GM06990 (cell line): ENCODE data around the gene ADAP1.

Source experiments
- DNase-seq: peaks from one replicate; pipeline ENCODE4 v3.0.0-alpha.2; 2011; ENCODE audit not compliant: insufficient read length; ENCODE audit errors: extremely low read depth
- H3K27me3 ChIP-seq: replicated peaks from 2 replicates; pipeline ENCODE4 v1.6.0; 2011; ENCODE audit warnings: low read length; ENCODE audit not compliant: control insufficient read depth, insufficient read depth
- H3K36me3 ChIP-seq: 2 replicates; pipeline ENCODE4 v1.5.1; 2011; ENCODE audit warnings: low read length; ENCODE audit not compliant: control insufficient read depth, insufficient read depth
- H3K4me3 ChIP-seq: replicated peaks from 2 replicates; pipeline ENCODE4 v1.5.1; 2011; ENCODE audit warnings: low read depth, mild to moderate bottlenecking, control low read depth, low read length
- TF ChIP-seq, protein P1 (sequence below): IDR thresholded peaks from 2 replicates; pipeline ENCODE4 v1.5.1; 2011; ENCODE audit warnings: low read length, control low read depth, mild to moderate bottlenecking, inconsistent platforms; ENCODE audit not compliant: insufficient read depth, poor library complexity, severe bottlenecking

The ADAP1 gene

DNA sequence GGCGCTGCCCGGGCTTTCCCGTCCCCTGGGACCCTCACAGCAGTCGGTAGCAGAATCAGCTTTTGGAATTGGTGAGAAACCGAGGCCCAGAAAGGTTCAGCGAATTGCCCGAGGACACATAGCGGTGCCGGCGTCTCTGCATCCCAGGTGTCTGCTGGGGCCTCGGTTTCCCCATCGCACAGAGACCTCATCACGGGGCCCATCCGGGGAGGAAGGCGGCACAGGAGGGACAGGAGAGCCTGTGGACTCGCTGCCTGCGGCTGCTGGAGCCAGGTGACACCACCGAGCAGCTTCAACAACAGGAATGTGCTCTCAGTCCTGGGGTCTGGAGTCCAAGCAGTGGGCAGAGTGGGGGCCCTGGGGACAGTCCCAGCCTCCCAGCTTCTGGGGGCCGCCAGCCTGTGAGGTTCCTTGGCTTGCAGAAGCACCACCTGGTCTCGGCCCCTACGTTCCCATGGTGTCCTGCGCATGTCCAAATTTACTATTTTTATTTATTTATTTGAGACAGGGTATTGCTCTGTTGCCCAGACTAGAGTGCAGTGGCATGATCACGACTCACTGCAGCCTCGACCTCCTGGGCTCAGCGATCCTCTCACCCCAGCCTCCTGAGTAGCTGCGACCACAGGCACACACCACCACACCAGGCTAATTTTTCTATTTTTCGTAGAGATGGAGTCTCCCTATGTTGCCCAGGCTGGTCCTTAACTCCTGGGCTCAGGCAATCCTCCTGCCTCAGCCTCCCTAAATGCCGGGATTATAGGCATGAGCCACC lies 21.4 kb upstream of the ADAP1 start:
- no peak for DNase-seq
- H3K36me3 ChIP-seq, result peaks cover 5% of the 10 kb centered on the region
- TF ChIP-seq, protein P1, sequence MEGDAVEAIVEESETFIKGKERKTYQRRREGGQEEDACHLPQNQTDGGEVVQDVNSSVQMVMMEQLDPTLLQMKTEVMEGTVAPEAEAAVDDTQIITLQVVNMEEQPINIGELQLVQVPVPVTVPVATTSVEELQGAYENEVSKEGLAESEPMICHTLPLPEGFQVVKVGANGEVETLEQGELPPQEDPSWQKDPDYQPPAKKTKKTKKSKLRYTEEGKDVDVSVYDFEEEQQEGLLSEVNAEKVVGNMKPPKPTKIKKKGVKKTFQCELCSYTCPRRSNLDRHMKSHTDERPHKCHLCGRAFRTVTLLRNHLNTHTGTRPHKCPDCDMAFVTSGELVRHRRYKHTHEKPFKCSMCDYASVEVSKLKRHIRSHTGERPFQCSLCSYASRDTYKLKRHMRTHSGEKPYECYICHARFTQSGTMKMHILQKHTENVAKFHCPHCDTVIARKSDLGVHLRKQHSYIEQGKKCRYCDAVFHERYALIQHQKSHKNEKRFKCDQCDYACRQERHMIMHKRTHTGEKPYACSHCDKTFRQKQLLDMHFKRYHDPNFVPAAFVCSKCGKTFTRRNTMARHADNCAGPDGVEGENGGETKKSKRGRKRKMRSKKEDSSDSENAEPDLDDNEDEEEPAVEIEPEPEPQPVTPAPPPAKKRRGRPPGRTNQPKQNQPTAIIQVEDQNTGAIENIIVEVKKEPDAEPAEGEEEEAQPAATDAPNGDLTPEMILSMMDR, result no peak
- H3K4me3 ChIP-seq, result no peak overlapping the region; the same call in 1 of the 2 replicates
- no peaks in the 10 kb centered on the region for H3K27me3 ChIP-seq

DNA sequence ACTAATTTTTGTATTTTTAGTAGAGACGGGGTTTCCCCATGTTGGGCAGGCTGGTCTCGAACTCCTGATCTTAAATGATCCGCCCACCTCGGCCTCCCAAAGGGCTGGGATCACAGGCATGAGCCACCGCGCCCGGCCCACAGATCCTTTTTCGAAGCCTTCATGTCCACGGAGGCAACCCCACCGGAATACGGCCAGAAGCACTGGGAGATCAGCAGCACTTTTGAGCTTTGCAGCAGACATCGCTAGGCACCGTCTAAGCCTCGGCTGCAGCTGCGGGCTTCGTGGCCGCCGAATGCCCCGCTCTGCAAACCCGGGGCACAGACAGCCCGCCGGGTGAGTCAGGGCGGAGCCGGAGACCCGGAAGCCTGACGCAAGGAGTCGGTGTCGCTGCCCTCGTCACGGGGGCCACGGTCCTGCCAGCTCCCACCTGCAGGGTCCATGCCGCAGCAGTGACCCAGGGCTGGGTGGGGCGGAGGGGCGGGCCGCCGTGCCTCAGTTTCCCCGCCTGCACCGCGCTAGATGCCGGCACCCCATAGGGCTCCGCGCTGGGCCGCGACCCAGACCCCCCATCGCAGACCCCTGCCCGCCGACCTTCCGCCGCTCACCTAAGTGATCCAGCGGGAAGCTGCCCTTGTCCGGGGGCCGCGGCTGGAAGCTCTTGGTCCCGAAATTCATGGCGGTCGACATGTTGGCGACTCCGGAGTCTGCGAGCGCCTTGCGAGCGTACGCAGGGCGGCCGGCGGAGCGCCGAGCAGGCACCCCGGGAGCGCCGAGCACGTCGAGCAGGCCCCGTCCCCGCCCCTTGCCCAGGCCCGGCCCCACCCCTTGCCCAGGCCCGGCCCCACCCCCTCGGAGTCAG lies 20.6 kb upstream of the ADAP1 start, which contains the start of gene COX19:
TSS of gene COX19 (minus strand) at position 730 of the 862 bp plus-strand sequence. CDS start at position 690, 40 bp downstream.
- DNase-seq, result peak; percentile 91
- Histone ChIP-seq H3K27me3 (no peaks in the 10 kb centered on the region), H3K4me3 (peak within 1 kb of the TSS; percentile 98), H3K36me3 (peaks cover 9% of the 10 kb centered on the region)
- TF ChIP-seq, protein P1, result no peak

DNA sequence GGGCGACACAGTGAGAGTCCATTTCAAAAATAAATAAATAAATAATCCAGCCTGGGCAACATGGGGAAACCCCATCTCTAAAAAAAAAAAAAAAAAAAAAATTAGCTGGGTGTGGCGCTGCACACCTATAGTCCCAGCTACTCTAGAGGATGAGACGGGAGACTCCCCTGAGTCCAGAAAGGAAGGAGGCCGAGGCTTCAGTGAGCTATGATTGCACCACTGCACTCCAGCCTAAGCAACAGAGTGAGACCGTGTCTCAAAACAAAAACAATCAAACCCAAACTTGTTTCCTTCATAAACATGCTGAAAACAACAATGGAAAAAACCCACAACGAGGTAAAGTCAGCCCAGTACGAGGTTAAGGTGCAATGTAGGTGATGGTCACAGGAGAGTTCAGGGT lies 19.7 kb upstream of the ADAP1 start:
- Histone ChIP-seq H3K4me3 (peak overlapping the region; percentile 98), H3K36me3 (peaks cover 13% of the 10 kb centered on the region), H3K27me3 (no peaks in the 10 kb centered on the region)
- TF ChIP-seq, protein P1, result no peak
- DNase-seq, result no peak

DNA sequence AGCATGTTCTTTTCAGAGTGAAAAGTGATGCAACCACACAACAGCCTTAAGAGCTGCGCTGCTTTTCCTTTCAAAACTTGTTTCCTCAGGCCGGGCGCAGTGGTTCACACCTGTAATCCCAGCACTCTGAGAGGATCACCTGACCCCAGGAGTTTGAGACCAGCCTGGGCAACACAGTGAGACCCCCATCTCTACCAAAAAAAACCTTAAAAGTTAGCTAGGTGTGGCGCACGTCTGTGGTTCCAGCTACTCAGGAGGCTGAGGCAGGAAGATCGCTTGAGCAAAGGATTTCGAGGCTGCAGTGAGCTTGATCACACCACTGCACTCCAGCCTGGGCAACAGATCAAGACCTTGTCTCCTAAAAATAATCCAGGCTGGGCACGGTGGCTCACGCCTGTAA lies 18.8 kb upstream of the ADAP1 start:
- Histone ChIP-seq H3K36me3 (peaks cover 15% of the 10 kb centered on the region), H3K27me3 (no peaks in the 10 kb centered on the region), H3K4me3 (no peak overlapping the region)
- DNase-seq, result no peak
- TF ChIP-seq, protein P1, result no peak

DNA sequence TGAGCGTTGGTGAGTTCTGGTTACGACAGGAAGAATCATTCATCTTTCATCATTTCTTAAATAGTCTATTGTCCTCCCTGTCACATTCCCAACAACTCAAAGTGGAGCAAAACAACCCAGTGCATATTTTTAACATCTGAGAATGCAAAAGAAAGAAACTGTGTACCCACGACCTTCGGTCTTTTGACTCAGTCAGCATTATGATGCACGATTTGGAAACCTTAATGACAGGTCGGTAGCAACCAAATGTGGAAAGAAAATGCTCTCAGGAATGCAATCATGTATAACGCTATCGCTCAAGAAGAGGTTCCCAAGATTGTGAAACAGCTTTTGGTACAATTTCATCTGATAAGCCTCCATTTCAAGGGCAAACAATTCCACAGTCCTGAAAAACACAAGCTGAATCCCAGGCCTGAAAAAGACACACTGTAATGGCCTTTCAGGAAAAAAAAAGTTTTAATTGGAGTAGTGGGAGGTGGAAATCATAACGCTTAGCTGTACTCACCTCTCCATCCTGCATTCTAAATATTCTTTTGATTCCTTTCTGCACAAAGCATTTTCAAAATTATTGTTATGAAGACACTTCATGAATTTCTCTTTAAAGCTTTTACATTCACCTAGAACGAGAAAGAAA lies 18.3 kb upstream of the ADAP1 start:
- DNase-seq, result no peak
- TF ChIP-seq, protein P1, result no peak
- no peaks in the 10 kb centered on the region for H3K27me3 ChIP-seq
- H3K36me3 ChIP-seq, result peaks cover 21% of the 10 kb centered on the region
- no peak overlapping the region for H3K4me3 ChIP-seq
